Caco-2 (cell line): Measurements from ENCODE around the gene C14orf132. TPM values are rescaled to one million over a fixed set of nuclear protein-coding genes. Genes with fewer than 3 reads are reported as not detected.

Experiments
- BruUV-seq: library from RNA; stranded (reverse); fragments of 400-500 nt; replicated peaks from 2 replicates; lab custom pipeline; 2021; lab: Mats Ljungman, UMichigan
- CTCF ChIA-PET: fragments of 300-600 bp; sonication (Branson Sonifier 250); formaldehyde crosslinking; loops from one replicate; lab custom pipeline; 2022; ENCODE audit warnings: antibody characterized with exemption; lab: Charles Lee
- POLR2A ChIA-PET: fragments of 300-600 bp; sonication (Branson Sonifier 250); formaldehyde crosslinking; loops from one replicate; lab custom pipeline; 2022; ENCODE audit warnings: antibody characterized with exemption; lab: Charles Lee
- DNase-seq, 2 experiments: peaks; one replicate each; pipeline versions ENCODE4 v3.0.0 to v3.0.0-alpha.2; 2020 to 2022
- H3K27me3 ChIP-seq: replicated peaks from 2 replicates; pipeline ENCODE4 v1.6.0; 2011; ENCODE audit warnings: low read length; ENCODE audit not compliant: control insufficient read depth, insufficient read depth
- H3K36me3 ChIP-seq: 2 replicates; pipeline ENCODE4 v1.5.1; 2011; ENCODE audit warnings: low read length; ENCODE audit not compliant: control insufficient read depth, insufficient read depth
- H3K4me1 ChIP-seq: fragments of 250-450 bp; sonication (Bioruptor Pico); 2 replicates; pipeline ENCODE4 v1.5.1; 2020; ENCODE audit warnings: mild to moderate bottlenecking
- H3K4me3 ChIP-seq: 2 replicates; pipeline ENCODE4 v1.5.1; 2011; ENCODE audit warnings: low read depth, mild to moderate bottlenecking, control low read depth, low read length
- H3K9me3 ChIP-seq: fragments of 250-450 bp; sonication (Bioruptor Pico); 2 replicates; pipeline ENCODE4 v1.5.1; 2020; ENCODE audit warnings: mild to moderate bottlenecking, moderate library complexity
- H3K27ac Mint-ChIP-seq: one replicate; pipeline ENCODE4 v1.8.0; 2022; ENCODE audit warnings: mixed read lengths; ENCODE audit not compliant: unreplicated experiment
- H3K27me3 Mint-ChIP-seq: one replicate; pipeline ENCODE4 v1.8.0; 2022; ENCODE audit warnings: mixed read lengths; ENCODE audit not compliant: insufficient read depth, unreplicated experiment
- H3K36me3 Mint-ChIP-seq: one replicate; pipeline ENCODE4 v1.8.0; 2022; ENCODE audit warnings: mild to moderate bottlenecking, mixed read lengths; ENCODE audit not compliant: insufficient read depth, unreplicated experiment
- H3K4me1 Mint-ChIP-seq: one replicate; pipeline ENCODE4 v1.8.0; 2022; ENCODE audit warnings: low read depth, mixed read lengths; ENCODE audit not compliant: unreplicated experiment
- H3K4me3 Mint-ChIP-seq: one replicate; pipeline ENCODE4 v1.8.0; 2022; ENCODE audit warnings: mild to moderate bottlenecking, moderate library complexity, mixed read lengths; ENCODE audit not compliant: unreplicated experiment
- H3K9me3 Mint-ChIP-seq: one replicate; pipeline ENCODE4 v1.8.0; 2022; ENCODE audit warnings: mixed read lengths; ENCODE audit not compliant: unreplicated experiment
- CTCF ChIP-seq, 2 experiments: fragments of 200-600 bp in 1 of 2; IDR thresholded peaks; 1 replicate in 1 of 2; 2 replicates in 1 of 2; pipeline versions ENCODE4 v1.5.1 to v1.8.0; 2011 to 2022; ENCODE audit warnings: antibody characterized with exemption in 1 of 2, control low read depth in 1 of 2, inconsistent platforms in 1 of 2, low read depth in 1 of 2, low read length in 1 of 2, mild to moderate bottlenecking in 1 of 2, moderate library complexity in 1 of 2; ENCODE audit not compliant: insufficient read depth in 1 of 2, severe bottlenecking in 1 of 2, unreplicated experiment in 1 of 2
- intact Hi-C: fragments of 100-400 bp; cut with micrococcal nuclease; formaldehyde crosslinking; loops from one replicate; pipeline ENCODE4 v1.10.0; 2022; ENCODE audit not compliant: unreplicated experiment
- total RNA-seq: library from RNA; stranded (reverse); gene quantifications from 2 replicates; pipeline ENCODE4 v1.2.3, GENCODE V29; 2022

The C14orf132 gene
- total RNA-seq, 1 experiment from 2014 or later, result 0.20 TPM

- Mint-ChIP-seq H3K27ac (no peak overlapping the region), H3K27me3 (no peaks in the 10 kb centered on the region), H3K36me3 (no peaks in the 10 kb centered on the region), H3K4me3 (no peak overlapping the region), H3K9me3 (peaks cover 33% of the 10 kb centered on the region), H3K4me1 (peaks cover 14% of the 10 kb centered on the region)
- intact Hi-C loops, result no loop called here
- Histone ChIP-seq H3K27me3 (no peaks in the 10 kb centered on the region), H3K9me3 (no peaks in the 10 kb centered on the region; the same call in 1 of the 2 replicates), H3K4me3 (no peak overlapping the region), H3K36me3 (no peaks in the 10 kb centered on the region), H3K4me1 (peaks cover 8% of the 10 kb centered on the region)
- TF ChIP-seq CTCF (IDR thresholded peaks at IDR 0.05; ENCODE audit: insufficient read depth in 1 of 2, low read depth in 1 of 2, low read length in 1 of 2, severe bottlenecking in 1 of 2, unreplicated experiment in 1 of 2), result no peak
- no TSS peak for BruUV-seq
- DNase-seq, result no peak
- ChIA-PET CTCF (interaction anchor here (0.7 to 1.3 kb wide), 2 partner anchors 34 to 324 kb away, joined by 3 to 4 read pairs; no protein-coding TSS in a partner anchor), POLR2A (no interaction called here)
These were observed 92.7 kb downstream of the C14orf132 start for GRCh38 chr14:96131836-96132235.

- Mint-ChIP-seq H3K4me3 (no peak overlapping the region), H3K27me3 (no peaks in the 10 kb centered on the region), H3K9me3 (peaks cover 40% of the 10 kb centered on the region), H3K4me1 (peaks cover 14% of the 10 kb centered on the region), H3K36me3 (no peaks in the 10 kb centered on the region), H3K27ac (no peak overlapping the region)
- H3K9me3 ChIP-seq, result no peaks in the 10 kb centered on the region; the same call in 1 of the 2 replicates
- ChIA-PET CTCF (no interaction called here), POLR2A (no interaction called here)
- H3K36me3 ChIP-seq, result no peaks in the 10 kb centered on the region
- H3K4me1 ChIP-seq, result peaks cover 8% of the 10 kb centered on the region
- TF ChIP-seq CTCF (IDR thresholded peaks at IDR 0.05; ENCODE audit: insufficient read depth in 1 of 2, low read depth in 1 of 2, low read length in 1 of 2, severe bottlenecking in 1 of 2, unreplicated experiment in 1 of 2), result no peak
- no TSS peak for BruUV-seq
- H3K27me3 ChIP-seq, result no peaks in the 10 kb centered on the region
- DNase-seq, result no peak
- no peak overlapping the region for H3K4me3 ChIP-seq
- intact Hi-C loops, result no loop called here
These were observed 95.3 kb downstream of the C14orf132 start for GRCh38 chr14:96134508-96134907.

GRCh38 chr14:96135285-96135684, 96.1 kb downstream of the C14orf132 start:
- POLR2A ChIA-PET, result no interaction called here
- Mint-ChIP-seq H3K27me3 (no peaks in the 10 kb centered on the region), H3K9me3 (peaks cover 34% of the 10 kb centered on the region), H3K4me3 (no peak overlapping the region), H3K36me3 (no peaks in the 10 kb centered on the region), H3K4me1 (peaks cover 8% of the 10 kb centered on the region), H3K27ac (no peak overlapping the region)
- no peaks in the 10 kb centered on the region for H3K36me3 ChIP-seq
- H3K4me3 ChIP-seq, result no peak overlapping the region
- peaks cover 8% of the 10 kb centered on the region for H3K4me1 ChIP-seq
- BruUV-seq, result no TSS peak
- TF ChIP-seq CTCF (IDR thresholded peaks at IDR 0.05; ENCODE audit: insufficient read depth in 1 of 2, low read depth in 1 of 2, low read length in 1 of 2, severe bottlenecking in 1 of 2, unreplicated experiment in 1 of 2), result no peak
- no peaks in the 10 kb centered on the region; the same call in 1 of the 2 replicates for H3K9me3 ChIP-seq
- intact Hi-C loops, result no loop called here
- DNase-seq, result no peak
- CTCF ChIA-PET, result no interaction called here
- no peaks in the 10 kb centered on the region for H3K27me3 ChIP-seq
